ENCODE data around the gene PHACTR1.

PHACTR1 gene

GRCh38 chr6:13079096-13079723, 362.6 kb downstream of the PHACTR1 start:
- no peak for DNase-seq

GRCh38 chr6:13080462-13081188, 364.1 kb downstream of the PHACTR1 start:
- no peak for DNase-seq

- no peak for DNase-seq
Observed at GRCh38 chr6:13081189-13081563, 364.6 kb downstream of the PHACTR1 start.

- no peak for DNase-seq
Observed at GRCh38 chr6:13089296-13089994, 372.9 kb downstream of the PHACTR1 start.

- DNase-seq, result no peak
Observed at GRCh38 chr6:13091192-13091591, 374.6 kb downstream of the PHACTR1 start.

- DNase-seq, result no peak
Observed at GRCh38 chr6:13094781-13095425, 378.3 kb downstream of the PHACTR1 start.

- no peak for DNase-seq
Observed at GRCh38 chr6:13096084-13096483, 379.5 kb downstream of the PHACTR1 start.

GRCh38 chr6:13097454-13097853, 380.9 kb downstream of the PHACTR1 start:
- DNase-seq, result no peak

GRCh38 chr6:13098006-13098405, 381.4 kb downstream of the PHACTR1 start:
- no peak for DNase-seq

- DNase-seq, result no peak
Observed at GRCh38 chr6:13098793-13099570, 382.4 kb downstream of the PHACTR1 start.

- DNase-seq, result no peak
Observed at GRCh38 chr6:13099771-13100170, 383.2 kb downstream of the PHACTR1 start.

GRCh38 chr6:13101409-13101808, 384.8 kb downstream of the PHACTR1 start:
- no peak for DNase-seq

GRCh38 chr6:13101985-13102384, 385.4 kb downstream of the PHACTR1 start:
- DNase-seq, result no peak

- no peak for DNase-seq
Observed at GRCh38 chr6:13103169-13103568, 386.6 kb downstream of the PHACTR1 start.

- DNase-seq, result no peak
Observed at GRCh38 chr6:13105139-13105538, 388.6 kb downstream of the PHACTR1 start.

- DNase-seq, result no peak
Observed at GRCh38 chr6:13112921-13113320, 396.4 kb downstream of the PHACTR1 start.

- no peak for DNase-seq
Observed at GRCh38 chr6:13113376-13113775, 396.8 kb downstream of the PHACTR1 start.

- no peak for DNase-seq
Observed at GRCh38 chr6:13113981-13114593, 397.5 kb downstream of the PHACTR1 start.

GRCh38 chr6:13116155-13116554, 399.6 kb downstream of the PHACTR1 start:
- no peak for DNase-seq

GRCh38 chr6:13117570-13117969, 401.0 kb downstream of the PHACTR1 start:
- DNase-seq, result no peak

- no peak for DNase-seq
Observed at GRCh38 chr6:13119549-13119948, 403.0 kb downstream of the PHACTR1 start.
